ENCODE results near the gene SAP25.

The SAP25 gene

GRCh38 chr7:100584054-100584682, 10.5 kb upstream of the SAP25 start:
- no peak for TF ChIP-seq CTCF (IDR thresholded peaks at IDR 0.05; ENCODE audit: low read depth, low read length)

GRCh38 chr7:100583132-100584053, 9.7 kb upstream of the SAP25 start:
- no peak overlapping the region for H3K4me3 ChIP-seq (ENCODE audit: low read depth, low read length)
- DNase-seq: no peak

More at GRCh38 chr7:100584054-100584682, 10.5 kb upstream of the SAP25 start:
- DNase-seq: no peak
- Histone ChIP-seq H3K27me3 (no peaks in the 10 kb centered on the region), H3K4me1 (peaks cover 10% of the 10 kb centered on the region), H3K36me3 (peaks cover 21% of the 10 kb centered on the region), H3K9me3 (no peaks in the 10 kb centered on the region), H3K4me3 (ENCODE audit: low read depth, low read length) (no peak overlapping the region)

GRCh38 chr7:100582650-100583049, 8.9 kb upstream of the SAP25 start:
- Histone ChIP-seq H3K9me3 (no peaks in the 10 kb centered on the region), H3K36me3 (peaks cover 21% of the 10 kb centered on the region), H3K4me3 (ENCODE audit: low read depth, low read length) (no peak overlapping the region), H3K27me3 (no peaks in the 10 kb centered on the region), H3K4me1 (peaks cover 10% of the 10 kb centered on the region)
- DNase-seq: no peak
- no peak for TF ChIP-seq CTCF (IDR thresholded peaks at IDR 0.05; ENCODE audit: low read depth, low read length)

More at GRCh38 chr7:100583132-100584053, 9.7 kb upstream of the SAP25 start:
- H3K27me3 ChIP-seq: no peaks in the 10 kb centered on the region
- H3K36me3 ChIP-seq: peaks cover 21% of the 10 kb centered on the region
- TF ChIP-seq CTCF (IDR thresholded peaks at IDR 0.05; ENCODE audit: low read depth, low read length): no peak
- no peaks in the 10 kb centered on the region for H3K9me3 ChIP-seq
- H3K4me1 ChIP-seq: peaks cover 10% of the 10 kb centered on the region

- H3K9me3 ChIP-seq: no peaks in the 10 kb centered on the region
- DNase-seq: no peak
- no peaks in the 10 kb centered on the region for H3K27me3 ChIP-seq
- peaks cover 10% of the 10 kb centered on the region for H3K4me1 ChIP-seq
- H3K4me3 ChIP-seq (ENCODE audit: low read depth, low read length): no peak overlapping the region
- no peak for TF ChIP-seq CTCF (IDR thresholded peaks at IDR 0.05; ENCODE audit: low read depth, low read length)
- H3K36me3 ChIP-seq: peaks cover 21% of the 10 kb centered on the region
Measured at GRCh38 chr7:100582041-100582579, 8.4 kb upstream of the SAP25 start.

GRCh38 chr7:100580466-100581283, 7.0 kb upstream of the SAP25 start:
- Histone ChIP-seq H3K4me1 (peaks cover 10% of the 10 kb centered on the region), H3K27me3 (no peaks in the 10 kb centered on the region), H3K4me3 (ENCODE audit: low read depth, low read length) (no peak overlapping the region), H3K9me3 (no peaks in the 10 kb centered on the region), H3K36me3 (peaks cover 21% of the 10 kb centered on the region)
- TF ChIP-seq CTCF (IDR thresholded peaks at IDR 0.05; ENCODE audit: low read depth, low read length): no peak
- DNase-seq: no peak

Data from BE2C (cell line).